Measurements from ENCODE around the gene HYAL3. TPM values are rescaled to one million over a fixed set of nuclear protein-coding genes. Genes with fewer than 3 reads are reported as not detected.
A peak's percentile ranks its signal among the peaks of the same experiment; 100 is the strongest.

Gene HYAL3
- total RNA-seq, 2 donors from 2014 or later, result 2.6 to 3.3 TPM

GRCh38 chr3:50333744-50334328 lies 34.6 kb upstream of the HYAL3 start:
- no peak overlapping the region for H3K4me3 Mint-ChIP-seq
- H3K4me1 Mint-ChIP-seq, result peaks cover 10% of the 10 kb centered on the region
- H3K36me3 Mint-ChIP-seq (ENCODE audit: low read depth), result peaks cover 29% of the 10 kb centered on the region
- no peaks in the 10 kb centered on the region for H3K9me3 Mint-ChIP-seq
- Histone ChIP-seq H3K9ac (ENCODE audit: extremely low read depth, low read length, poor library complexity, severe bottlenecking) (no peak overlapping the region), H3K4me1 (ENCODE audit: control insufficient read depth, insufficient read depth, low read length) (peaks cover 10% of the 10 kb centered on the region), H3K9me3 (ENCODE audit: control insufficient read depth, low read length) (no peaks in the 10 kb centered on the region), H3K27me3 (ENCODE audit: control insufficient read depth, insufficient read depth, low read length, poor library complexity, severe bottlenecking) (peaks cover 8% of the 10 kb centered on the region), H3K36me3 (ENCODE audit: control insufficient read depth, insufficient read depth, low read length) (peaks cover 41% of the 10 kb centered on the region), H3K4me3 (ENCODE audit: low read length) (peak overlapping the region; percentile 3), H3K27ac (ENCODE audit: low read depth, low read length) (no peak overlapping the region)
- WGBS, 2 experiments (ENCODE audit: insufficient coverage in 1 of 2, insufficient read length in 1 of 2), result 90 to 95% methylated on average over 8 to 12 of the region's 12 CpGs
- no peak for DNase-seq
- no peak for TF ChIP-seq CTCF (conservative IDR thresholded peaks at IDR 0.05)
- peaks cover 8% of the 10 kb centered on the region for H3K27me3 Mint-ChIP-seq (ENCODE audit: insufficient read depth)
- H3K27ac Mint-ChIP-seq, result peak overlapping the region; percentile 55

GRCh38 chr3:50331364-50331907 lies 32.2 kb upstream of the HYAL3 start:
- TF ChIP-seq CTCF (conservative IDR thresholded peaks at IDR 0.05), result no peak
- Mint-ChIP-seq H3K4me1 (peaks cover 9% of the 10 kb centered on the region), H3K4me3 (no peak overlapping the region), H3K27me3 (ENCODE audit: insufficient read depth) (no peaks in the 10 kb centered on the region), H3K27ac (no peak overlapping the region), H3K36me3 (ENCODE audit: low read depth) (peaks cover 29% of the 10 kb centered on the region), H3K9me3 (no peaks in the 10 kb centered on the region)
- peaks cover 46% of the 10 kb centered on the region for H3K36me3 ChIP-seq (ENCODE audit: control insufficient read depth, insufficient read depth, low read length)
- H3K27me3 ChIP-seq (ENCODE audit: control insufficient read depth, insufficient read depth, low read length, poor library complexity, severe bottlenecking), result no peaks in the 10 kb centered on the region
- no peak overlapping the region for H3K9ac ChIP-seq (ENCODE audit: extremely low read depth, low read length, poor library complexity, severe bottlenecking)
- DNase-seq, result no peak
- WGBS, 2 experiments (ENCODE audit: insufficient coverage in 1 of 2, insufficient read length in 1 of 2), result 96 to 97% methylated on average over 16 to 19 of the region's 19 CpGs
- no peaks in the 10 kb centered on the region for H3K9me3 ChIP-seq (ENCODE audit: control insufficient read depth, low read length)
- no peak overlapping the region for H3K4me3 ChIP-seq (ENCODE audit: low read length)
- H3K4me1 ChIP-seq (ENCODE audit: control insufficient read depth, insufficient read depth, low read length), result peaks cover 10% of the 10 kb centered on the region
- no peak overlapping the region for H3K27ac ChIP-seq (ENCODE audit: low read depth, low read length)

DNA sequence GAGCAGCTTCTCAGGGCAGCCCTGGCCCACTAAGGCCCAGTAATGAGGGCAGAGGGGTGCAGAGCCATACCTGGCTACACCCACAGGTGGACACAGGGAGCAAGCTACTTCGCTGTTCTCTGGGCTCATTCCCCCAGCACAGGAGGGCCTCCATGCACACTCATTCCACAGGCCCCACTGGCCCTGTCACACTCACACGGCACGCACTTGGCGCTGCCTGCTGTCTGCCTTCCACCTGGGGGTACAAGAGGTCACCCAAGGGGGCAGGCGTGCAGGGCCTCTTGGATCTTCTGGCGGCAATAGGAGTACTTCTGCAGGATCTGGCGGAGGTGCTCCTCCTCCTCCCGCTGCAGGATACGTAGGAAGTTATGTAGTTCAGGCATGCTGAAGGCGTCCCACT lies 31.1 kb upstream of the HYAL3 start:
- no peak overlapping the region for H3K4me3 Mint-ChIP-seq
- no peak for TF ChIP-seq CTCF (conservative IDR thresholded peaks at IDR 0.05)
- 88 to 95% methylated on average over 6 to 10 of the region's 10 CpGs for WGBS, 2 experiments (ENCODE audit: insufficient coverage in 1 of 2, insufficient read length in 1 of 2)
- Histone ChIP-seq H3K27ac (ENCODE audit: low read depth, low read length) (no peak overlapping the region), H3K9me3 (ENCODE audit: control insufficient read depth, low read length) (no peaks in the 10 kb centered on the region), H3K9ac (ENCODE audit: extremely low read depth, low read length, poor library complexity, severe bottlenecking) (no peak overlapping the region), H3K36me3 (ENCODE audit: control insufficient read depth, insufficient read depth, low read length) (peaks cover 54% of the 10 kb centered on the region), H3K27me3 (ENCODE audit: control insufficient read depth, insufficient read depth, low read length, poor library complexity, severe bottlenecking) (no peaks in the 10 kb centered on the region), H3K4me3 (ENCODE audit: low read length) (no peak overlapping the region), H3K4me1 (ENCODE audit: control insufficient read depth, insufficient read depth, low read length) (peaks cover 4% of the 10 kb centered on the region)
- H3K27ac Mint-ChIP-seq, result no peak overlapping the region
- peaks cover 33% of the 10 kb centered on the region for H3K36me3 Mint-ChIP-seq (ENCODE audit: low read depth)
- peaks cover 3% of the 10 kb centered on the region for H3K4me1 Mint-ChIP-seq
- no peaks in the 10 kb centered on the region for H3K9me3 Mint-ChIP-seq
- H3K27me3 Mint-ChIP-seq (ENCODE audit: insufficient read depth), result no peaks in the 10 kb centered on the region
- no peak for DNase-seq

Measured in endodermal cell (in vitro differentiated cells).